GM12892 (cell line): ENCODE data around the gene ZNF354B.

Experiments used
- POLR2A ChIP-seq: IDR thresholded peaks from 2 replicates; pipeline ENCODE4 v1.6.1; 2011; ENCODE audit warnings: low read depth, low read length, control low read depth
- TAF1 ChIP-seq: IDR thresholded peaks from 2 replicates; pipeline ENCODE4 v1.6.1; 2011; ENCODE audit warnings: low read depth, mild to moderate bottlenecking, control low read depth, low read length, borderline replicate concordance

DNA sequence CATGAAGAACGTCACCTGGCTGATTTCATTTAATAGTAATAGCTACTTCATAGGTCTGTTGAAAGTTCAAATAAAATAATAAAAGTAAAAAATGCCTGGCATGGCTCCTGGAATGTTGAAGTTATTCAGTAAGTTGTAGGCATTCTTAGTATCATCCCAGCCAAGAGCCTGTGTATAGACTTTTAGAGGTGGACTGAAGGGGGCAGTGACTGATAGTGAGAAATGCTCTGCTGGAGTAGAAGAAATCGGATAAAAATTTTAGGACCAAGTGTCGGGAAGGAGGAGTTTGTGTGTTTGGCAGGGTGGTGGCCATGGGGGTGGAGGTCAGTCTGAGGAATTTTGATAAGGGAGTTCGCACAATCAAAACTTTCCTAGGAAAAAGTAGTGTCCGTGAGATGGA is 39.5 kb downstream of the ZNF354B start:
- TF ChIP-seq POLR2A = no peak
- TF ChIP-seq TAF1 = no peak
